ENCODE measurements around the gene GTF2H4.
A peak's percentile ranks its signal among the peaks of the same experiment; 100 is the strongest.

GTF2H4 gene

DNA sequence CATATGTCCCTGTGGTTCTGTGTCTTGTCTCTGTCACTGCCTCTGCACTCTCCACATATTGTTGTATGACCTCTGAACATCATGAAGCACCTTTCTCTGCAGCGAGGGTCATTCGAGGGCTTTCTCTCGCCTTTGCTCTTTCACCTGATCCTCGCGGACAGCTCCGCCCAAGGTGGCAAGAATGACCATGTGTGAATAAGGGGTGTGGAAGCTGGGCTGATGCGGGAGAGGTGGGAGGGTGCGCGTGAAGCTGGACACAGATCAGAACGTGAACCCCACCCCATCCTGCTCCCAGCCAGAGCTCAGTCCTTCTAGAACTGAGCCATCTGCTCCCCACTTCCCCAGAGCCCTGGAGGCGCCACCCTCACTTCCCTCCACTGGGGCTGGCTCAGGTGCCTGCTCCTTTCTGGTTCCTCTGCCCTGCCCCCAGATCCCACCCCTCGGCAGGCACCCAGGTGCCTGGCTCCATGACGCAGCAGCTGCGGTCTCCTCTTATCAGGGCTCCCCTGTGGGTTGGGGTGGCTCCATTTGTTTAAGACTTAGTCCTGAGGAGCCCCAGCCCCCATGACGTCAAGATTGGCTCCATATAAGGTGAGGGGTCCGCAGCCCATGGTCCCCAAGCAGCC is 32.5 kb downstream of the GTF2H4 start, which contains the start of gene MUCL3:
Gene MUCL3 (plus strand): TSS at position 613 of the 626 bp plus-strand sequence. CDS start 27 bp downstream, outside the sequence.
- DNase-seq = no peak
- H3K27me3 ChIP-seq (ENCODE audit: insufficient read depth, low read depth, severe bottlenecking) = peaks cover 23% of the 10 kb centered on the region
- no peak for TF ChIP-seq CTCF (IDR thresholded peaks at IDR 0.05; ENCODE audit: low read depth, low read length)
- H3K36me3 ChIP-seq = no peaks in the 10 kb centered on the region
- no peak within 1 kb of the TSS for H3K4me3 ChIP-seq (ENCODE audit: low read depth, low read length)
- no peaks in the 10 kb centered on the region for H3K9me3 ChIP-seq (ENCODE audit: severe bottlenecking)
- no peak within 1 kb of the TSS for H3K27ac ChIP-seq

DNA sequence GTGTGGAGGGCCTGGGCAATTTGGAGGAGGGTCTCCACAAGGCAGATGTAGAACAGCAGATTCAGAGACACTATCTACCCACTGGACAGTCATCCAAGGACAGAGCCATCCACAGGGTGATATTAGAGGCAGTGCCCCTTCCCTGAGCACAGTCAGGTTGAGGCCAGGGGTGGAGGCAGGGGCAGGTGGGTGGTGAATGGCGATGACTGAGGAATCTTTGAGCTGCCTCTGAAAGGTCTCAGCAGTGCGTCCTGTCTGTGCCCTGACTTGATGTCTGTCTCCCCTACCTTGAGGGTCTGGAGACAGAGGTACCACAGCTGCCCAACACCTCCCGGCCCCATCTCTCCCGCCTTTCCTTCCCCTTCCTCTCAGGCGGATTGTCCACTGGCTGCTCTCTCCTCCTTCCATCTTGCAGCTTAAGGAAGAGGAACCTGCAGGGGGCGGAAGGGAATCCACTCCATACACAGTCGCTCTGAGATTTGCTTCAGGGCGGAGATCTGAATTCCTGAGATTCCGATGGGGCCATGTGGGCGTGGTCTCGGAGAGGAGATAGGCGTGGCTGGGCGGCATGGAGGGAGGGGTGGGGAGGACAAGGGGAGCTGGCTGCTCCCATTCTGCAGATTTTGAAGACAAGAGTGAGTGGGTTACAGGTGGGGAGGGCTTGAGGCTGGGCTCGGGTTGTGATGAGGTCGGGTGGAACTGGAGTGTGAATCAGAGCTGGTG is 34.5 kb downstream of the GTF2H4 start:
- Histone ChIP-seq H3K9me3 (ENCODE audit: severe bottlenecking) (no peaks in the 10 kb centered on the region), H3K27me3 (ENCODE audit: insufficient read depth, low read depth, severe bottlenecking) (peaks cover 44% of the 10 kb centered on the region), H3K27ac (no peak overlapping the region), H3K4me3 (ENCODE audit: low read depth, low read length) (no peak overlapping the region), H3K36me3 (no peaks in the 10 kb centered on the region)
- peak; percentile 60 for DNase-seq
- TF ChIP-seq CTCF (IDR thresholded peaks at IDR 0.05; ENCODE audit: low read depth, low read length) = peak; percentile 45

GRCh38 chr6:30944051-30944450 is 36.0 kb downstream of the GTF2H4 start:
- peaks cover 10% of the 10 kb centered on the region for H3K9me3 ChIP-seq (ENCODE audit: severe bottlenecking)
- no peak for TF ChIP-seq CTCF (IDR thresholded peaks at IDR 0.05; ENCODE audit: low read depth, low read length)
- no peak overlapping the region for H3K27ac ChIP-seq
- H3K4me3 ChIP-seq (ENCODE audit: low read depth, low read length) = no peak overlapping the region
- no peak for DNase-seq
- H3K27me3 ChIP-seq (ENCODE audit: insufficient read depth, low read depth, severe bottlenecking) = peaks cover 59% of the 10 kb centered on the region
- H3K36me3 ChIP-seq = no peaks in the 10 kb centered on the region

GRCh38 chr6:30945281-30945680 is 37.3 kb downstream of the GTF2H4 start:
- H3K4me3 ChIP-seq (ENCODE audit: low read depth, low read length) = no peak overlapping the region

DNA sequence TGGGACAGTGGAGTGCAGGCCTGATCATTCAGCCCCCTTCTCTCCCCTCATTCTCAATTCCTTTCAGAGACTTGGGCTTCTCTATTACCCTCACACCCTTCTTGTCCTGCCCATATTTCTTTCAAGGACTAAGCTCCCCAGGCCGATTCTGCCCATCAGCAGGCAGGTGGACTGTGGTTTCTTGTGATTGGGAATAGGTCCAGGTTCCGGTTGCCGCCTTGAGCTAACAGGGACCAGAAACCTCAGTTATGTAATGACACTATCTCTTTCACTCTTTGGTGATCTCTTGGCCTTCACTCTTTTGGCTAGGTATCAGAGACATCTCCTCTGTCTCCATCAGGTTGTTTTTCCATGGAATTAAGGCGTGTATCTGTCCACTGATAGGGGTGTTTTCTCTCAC is 39.2 kb downstream of the GTF2H4 start:
- no peak for DNase-seq
- Histone ChIP-seq H3K36me3 (no peaks in the 10 kb centered on the region), H3K9me3 (ENCODE audit: severe bottlenecking) (peaks cover 18% of the 10 kb centered on the region), H3K27ac (no peak overlapping the region), H3K4me3 (ENCODE audit: low read depth, low read length) (no peak overlapping the region), H3K27me3 (ENCODE audit: insufficient read depth, low read depth, severe bottlenecking) (peaks cover 64% of the 10 kb centered on the region)
- TF ChIP-seq CTCF (IDR thresholded peaks at IDR 0.05; ENCODE audit: low read depth, low read length) = no peak

More at GRCh38 chr6:30945281-30945680, 37.3 kb downstream of the GTF2H4 start:
- peaks cover 59% of the 10 kb centered on the region for H3K27me3 ChIP-seq (ENCODE audit: insufficient read depth, low read depth, severe bottlenecking)
- peaks cover 10% of the 10 kb centered on the region for H3K9me3 ChIP-seq (ENCODE audit: severe bottlenecking)
- H3K27ac ChIP-seq = no peak overlapping the region
- no peak for DNase-seq
- TF ChIP-seq CTCF (IDR thresholded peaks at IDR 0.05; ENCODE audit: low read depth, low read length) = no peak
- H3K36me3 ChIP-seq = no peaks in the 10 kb centered on the region

Data from WERI-Rb-1 (cell line).